Liver (tissue), 2 donors: Measurements from ENCODE around the gene PRKN.

Source experiments
- FOXA1 ChIP-seq: IDR thresholded peaks from 2 replicates; pipeline ENCODE4 v1.6.1; 2016; ENCODE audit warnings: antibody characterized with exemption
- MAX ChIP-seq: IDR thresholded peaks from 2 replicates; pipeline ENCODE4 v1.6.1; 2016; ENCODE audit warnings: antibody characterized with exemption
- TF ChIP-seq, protein P1 (sequence below): fragments of 150-350 bp; IDR thresholded peaks from 2 replicates; pipeline ENCODE4 v1.5.1; 2017; ENCODE audit warnings: improper control_type of control experiment, low read depth, low read length; ENCODE audit not compliant: missing input control
- donor health status: healthy.

- TF ChIP-seq, protein P1, sequence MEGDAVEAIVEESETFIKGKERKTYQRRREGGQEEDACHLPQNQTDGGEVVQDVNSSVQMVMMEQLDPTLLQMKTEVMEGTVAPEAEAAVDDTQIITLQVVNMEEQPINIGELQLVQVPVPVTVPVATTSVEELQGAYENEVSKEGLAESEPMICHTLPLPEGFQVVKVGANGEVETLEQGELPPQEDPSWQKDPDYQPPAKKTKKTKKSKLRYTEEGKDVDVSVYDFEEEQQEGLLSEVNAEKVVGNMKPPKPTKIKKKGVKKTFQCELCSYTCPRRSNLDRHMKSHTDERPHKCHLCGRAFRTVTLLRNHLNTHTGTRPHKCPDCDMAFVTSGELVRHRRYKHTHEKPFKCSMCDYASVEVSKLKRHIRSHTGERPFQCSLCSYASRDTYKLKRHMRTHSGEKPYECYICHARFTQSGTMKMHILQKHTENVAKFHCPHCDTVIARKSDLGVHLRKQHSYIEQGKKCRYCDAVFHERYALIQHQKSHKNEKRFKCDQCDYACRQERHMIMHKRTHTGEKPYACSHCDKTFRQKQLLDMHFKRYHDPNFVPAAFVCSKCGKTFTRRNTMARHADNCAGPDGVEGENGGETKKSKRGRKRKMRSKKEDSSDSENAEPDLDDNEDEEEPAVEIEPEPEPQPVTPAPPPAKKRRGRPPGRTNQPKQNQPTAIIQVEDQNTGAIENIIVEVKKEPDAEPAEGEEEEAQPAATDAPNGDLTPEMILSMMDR: no peak
- TF ChIP-seq MAX (no peak), FOXA1 (no peak)
These were observed 1250.9 kb downstream of the PRKN start for GRCh38 chr6:161476711-161477110.
